Stimulated activated naive CD4-positive, alpha-beta T cell (primary cell): ENCODE results near the gene PARD3B.
"Not testable (repeated sequence)": the region's sequence is repeated elsewhere in the genome, so short reads cannot be mapped to it uniquely, and the experiment has no call there.

Experiments used
- DNase-seq, 6 experiments: peaks; one replicate each; lab custom pipeline; 2025; lab: John Stamatoyannopoulos, UW

PARD3B gene

GRCh38 chr2:205193125-205193835 lies 648.0 kb downstream of the PARD3B start:
- no peak for DNase-seq

GRCh38 chr2:205193836-205194228 lies 648.6 kb downstream of the PARD3B start:
- no peak for DNase-seq

- DNase-seq: peak in 4 of 6 experiments; percentile 16 to 42 (median 28)
Observed at GRCh38 chr2:205197468-205198139, 652.3 kb downstream of the PARD3B start.

- DNase-seq: no peak
Observed at GRCh38 chr2:205198140-205198525, 652.9 kb downstream of the PARD3B start.

GRCh38 chr2:205199165-205199850 lies 654.0 kb downstream of the PARD3B start:
- no peak for DNase-seq

GRCh38 chr2:205210494-205210893 lies 665.2 kb downstream of the PARD3B start:
- DNase-seq: no peak

GRCh38 chr2:205212357-205212756 lies 667.1 kb downstream of the PARD3B start:
- no peak for DNase-seq

- no peak for DNase-seq
Observed at GRCh38 chr2:205216092-205216491, 670.8 kb downstream of the PARD3B start.

GRCh38 chr2:205216580-205216979 lies 671.3 kb downstream of the PARD3B start:
- DNase-seq: no peak

GRCh38 chr2:205217004-205217403 lies 671.7 kb downstream of the PARD3B start:
- DNase-seq: no peak

- no peak for DNase-seq
Observed at GRCh38 chr2:205218056-205218455, 672.8 kb downstream of the PARD3B start.

- not testable (repeated sequence) for DNase-seq
Observed at GRCh38 chr2:205218816-205219215, 673.5 kb downstream of the PARD3B start.

GRCh38 chr2:205220559-205220958 lies 675.3 kb downstream of the PARD3B start:
- DNase-seq: no peak

GRCh38 chr2:205232086-205232485 lies 686.8 kb downstream of the PARD3B start:
- DNase-seq: no peak

- DNase-seq: no peak
Observed at GRCh38 chr2:205235434-205235833, 690.2 kb downstream of the PARD3B start.

GRCh38 chr2:205237524-205237923 lies 692.2 kb downstream of the PARD3B start:
- no peak for DNase-seq

GRCh38 chr2:205245001-205245400 lies 699.7 kb downstream of the PARD3B start:
- no peak for DNase-seq

GRCh38 chr2:205245652-205246051 lies 700.4 kb downstream of the PARD3B start:
- DNase-seq: no peak

- no peak for DNase-seq
Observed at GRCh38 chr2:205259121-205259520, 713.8 kb downstream of the PARD3B start.

- no peak for DNase-seq
Observed at GRCh38 chr2:205261516-205262020, 716.3 kb downstream of the PARD3B start.

GRCh38 chr2:205267323-205267722 lies 722.0 kb downstream of the PARD3B start:
- DNase-seq: no peak

GRCh38 chr2:205270689-205271088 lies 725.4 kb downstream of the PARD3B start:
- no peak for DNase-seq

- DNase-seq: no peak
Observed at GRCh38 chr2:205273148-205273547, 727.9 kb downstream of the PARD3B start.
